BJ (cell line): ENCODE results near the gene ROM1. TPM values are rescaled to one million over a fixed set of nuclear protein-coding genes. Genes with fewer than 3 reads are reported as not detected.

Experiments
- CTCF ChIA-PET: fragments of 350-600 bp; formaldehyde crosslinking; extraction: SDS; loops from one replicate; lab custom pipeline; 2021; ENCODE audit warnings: antibody characterized with exemption, inconsistent platforms; lab: Yijun Ruan, JAX
- POLR2A ChIA-PET: fragments of 300-600 bp; sonication (Branson Sonifier 250); formaldehyde crosslinking; extraction: SDS; loops from one replicate; lab custom pipeline; 2021; ENCODE audit warnings: antibody characterized with exemption; lab: Charles Lee
- DNase-seq: peaks from one replicate; pipeline ENCODE4 v3.0.0-alpha.2; 2011; ENCODE audit warnings: low read depth
- H3K27me3 ChIP-seq: 2 replicates; pipeline ENCODE4 v1.6.0; 2011; ENCODE audit warnings: low read length; ENCODE audit not compliant: control insufficient read depth, insufficient read depth
- H3K36me3 ChIP-seq: 2 replicates; pipeline ENCODE4 v1.5.1; 2011; ENCODE audit warnings: low read length; ENCODE audit not compliant: control insufficient read depth, insufficient read depth
- H3K4me3 ChIP-seq: 2 replicates; pipeline ENCODE4 v1.5.1; 2011; ENCODE audit warnings: low read depth, mild to moderate bottlenecking, control low read depth, low read length
- CTCF ChIP-seq: IDR thresholded peaks from 2 replicates; pipeline ENCODE4 v1.5.1; 2011; ENCODE audit warnings: low read depth, mild to moderate bottlenecking, control low read depth, inconsistent platforms, low read length, moderate library complexity; ENCODE audit not compliant: insufficient read depth
- polyA minus RNA-seq: library from RNA; depleted of rRNA, polyadenylated mRNA; stranded (reverse); fragments of >200 nt; gene quantifications from 2 replicates; pipeline ENCODE4 v1.2.3, GENCODE V29; 2011; rRNA and poly(A)+ RNA removed
- polyA plus RNA-seq: library from polyadenylated mRNA; depleted of rRNA; stranded (reverse); fragments of >200 nt; gene quantifications from 2 replicates; pipeline ENCODE4 v1.2.3, GENCODE V29; 2011; rRNA removed

Gene ROM1
- polyA plus RNA-seq, result 2.1 and 2.2 TPM in 2 replicates
- polyA minus RNA-seq, result 0.57 and 2.2 TPM in 2 replicates

GRCh38 chr11:62612366-62613290 lies at the start of gene ROM1, which contains the start of gene EML3:
Gene ROM1 (plus strand): TSS chr11:62613257. CDS start chr11:62613282, 25 bp downstream.
Gene EML3 (minus strand): TSS chr11:62612775. CDS start chr11:62612457, 318 bp downstream.
- Histone ChIP-seq H3K36me3 (peaks cover 15% of the 10 kb centered on the region), H3K4me3 (peak within 1 kb of the TSS; percentile 65), H3K27me3 (no peaks in the 10 kb centered on the region)
- CTCF ChIA-PET, result interaction anchor here (0.8 to 3.4 kb wide), 17 partner anchors 9 to 231 kb away, joined by 3 to 26 read pairs (median 4); partner anchors contain the start of genes B3GAT3, C11orf98, CSKMT and MTA2
- POLR2A ChIA-PET, result interaction anchor here (0.7 kb wide), 1 partner anchor 52 kb away, joined by 4 read pairs; no protein-coding TSS in a partner anchor
- no peak for DNase-seq
- TF ChIP-seq CTCF, result peak; percentile 70

- ChIA-PET POLR2A (interaction anchor here (0.6 kb wide), 1 partner anchor 88 kb away, joined by 4 read pairs; the partner anchor contains the start of gene INTS5), CTCF (interaction anchor here (1.2 to 3.6 kb wide), 2 partner anchors 22 to 141 kb away, joined by 7 to 13 read pairs; no protein-coding TSS in a partner anchor)
- no peaks in the 10 kb centered on the region for H3K27me3 ChIP-seq
- no peak for TF ChIP-seq CTCF
- H3K4me3 ChIP-seq, result no peak overlapping the region
- H3K36me3 ChIP-seq, result peaks cover 23% of the 10 kb centered on the region
- DNase-seq, result no peak
Observed at GRCh38 chr11:62565100-62565802, 47.8 kb upstream of the ROM1 start.

GRCh38 chr11:62566247-62566646 lies 46.8 kb upstream of the ROM1 start:
- DNase-seq, result no peak
- peaks cover 28% of the 10 kb centered on the region for H3K36me3 ChIP-seq
- POLR2A ChIA-PET, result no interaction called here
- no peaks in the 10 kb centered on the region for H3K27me3 ChIP-seq
- no peak for TF ChIP-seq CTCF
- CTCF ChIA-PET, result interaction anchor here (0.9 to 1.2 kb wide), 3 partner anchors 24 to 172 kb away, joined by 3 to 7 read pairs (median 4); no protein-coding TSS in a partner anchor
- H3K4me3 ChIP-seq, result no peak overlapping the region

- Histone ChIP-seq H3K4me3 (no peak overlapping the region), H3K27me3 (no peaks in the 10 kb centered on the region), H3K36me3 (peaks cover 32% of the 10 kb centered on the region)
- ChIA-PET POLR2A (no interaction called here), CTCF (interaction anchor here (1.2 kb wide), 1 partner anchor 24 kb away, joined by 4 read pairs; no protein-coding TSS in a partner anchor)
- TF ChIP-seq CTCF, result no peak
- no peak for DNase-seq
Observed at GRCh38 chr11:62567018-62567633, 45.9 kb upstream of the ROM1 start.
